Activated naive CD4-positive, alpha-beta T cell (primary cell): Measurements from ENCODE around the gene FUT6.
"Not testable (repeated sequence)": the region's sequence is repeated elsewhere in the genome, so short reads cannot be mapped to it uniquely, and the experiment has no call there.

Experiments used
- DNase-seq, 4 experiments: peaks; one replicate each; lab custom pipeline; 2025; lab: John Stamatoyannopoulos, UW

Gene FUT6, protein sequence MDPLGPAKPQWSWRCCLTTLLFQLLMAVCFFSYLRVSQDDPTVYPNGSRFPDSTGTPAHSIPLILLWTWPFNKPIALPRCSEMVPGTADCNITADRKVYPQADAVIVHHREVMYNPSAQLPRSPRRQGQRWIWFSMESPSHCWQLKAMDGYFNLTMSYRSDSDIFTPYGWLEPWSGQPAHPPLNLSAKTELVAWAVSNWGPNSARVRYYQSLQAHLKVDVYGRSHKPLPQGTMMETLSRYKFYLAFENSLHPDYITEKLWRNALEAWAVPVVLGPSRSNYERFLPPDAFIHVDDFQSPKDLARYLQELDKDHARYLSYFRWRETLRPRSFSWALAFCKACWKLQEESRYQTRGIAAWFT

DNA sequence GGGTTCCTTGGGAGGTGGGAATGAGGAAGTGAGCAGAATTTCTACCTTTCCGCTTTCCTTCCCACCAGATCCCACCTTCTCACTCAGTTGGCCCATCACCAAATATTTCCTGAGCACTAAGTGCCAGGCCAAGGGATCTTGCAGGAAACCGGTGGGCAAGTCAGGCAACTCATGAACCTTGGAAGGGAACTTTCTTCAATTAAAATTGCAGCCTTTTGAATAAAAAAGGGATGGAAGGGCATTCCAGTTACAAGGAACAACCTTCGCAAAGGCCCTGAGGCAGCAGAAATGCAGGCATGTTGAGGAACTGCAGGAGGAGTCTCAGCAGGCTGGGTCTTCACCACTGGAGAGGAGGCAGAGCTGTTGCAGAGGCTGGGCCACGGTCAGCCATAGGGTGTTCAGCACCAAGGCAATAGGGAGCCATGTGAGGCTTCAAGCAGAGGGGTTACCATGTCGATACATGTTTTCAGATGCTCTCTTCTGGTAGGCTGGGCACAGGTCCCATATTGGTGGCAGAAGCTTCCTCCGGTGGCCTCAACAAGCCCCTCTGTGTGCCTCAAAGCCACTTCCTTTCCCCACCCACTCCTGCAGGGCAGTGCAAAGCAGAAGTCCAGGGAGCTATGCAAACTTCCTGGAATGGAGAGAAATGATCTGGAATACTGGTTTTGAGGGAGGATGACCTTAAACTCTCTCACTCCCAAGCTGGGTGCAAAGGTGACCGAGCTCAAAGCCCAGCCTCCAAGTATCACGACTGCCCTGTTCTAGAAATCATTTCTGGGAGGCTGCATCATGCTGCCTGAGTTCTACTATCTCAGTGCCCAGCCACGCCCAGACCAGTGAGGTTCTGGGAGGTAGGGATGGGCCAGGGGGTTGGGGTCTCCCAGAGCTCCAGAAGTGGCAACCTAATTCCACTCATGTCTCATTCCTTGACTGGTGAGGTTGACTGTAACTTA lies at the start of gene FUT6:
Gene FUT6 (minus strand): TSS at position 638 of the 953 bp plus-strand sequence. CDS start 7,135 bp downstream, outside the sequence.
- DNase-seq: no peak

DNA sequence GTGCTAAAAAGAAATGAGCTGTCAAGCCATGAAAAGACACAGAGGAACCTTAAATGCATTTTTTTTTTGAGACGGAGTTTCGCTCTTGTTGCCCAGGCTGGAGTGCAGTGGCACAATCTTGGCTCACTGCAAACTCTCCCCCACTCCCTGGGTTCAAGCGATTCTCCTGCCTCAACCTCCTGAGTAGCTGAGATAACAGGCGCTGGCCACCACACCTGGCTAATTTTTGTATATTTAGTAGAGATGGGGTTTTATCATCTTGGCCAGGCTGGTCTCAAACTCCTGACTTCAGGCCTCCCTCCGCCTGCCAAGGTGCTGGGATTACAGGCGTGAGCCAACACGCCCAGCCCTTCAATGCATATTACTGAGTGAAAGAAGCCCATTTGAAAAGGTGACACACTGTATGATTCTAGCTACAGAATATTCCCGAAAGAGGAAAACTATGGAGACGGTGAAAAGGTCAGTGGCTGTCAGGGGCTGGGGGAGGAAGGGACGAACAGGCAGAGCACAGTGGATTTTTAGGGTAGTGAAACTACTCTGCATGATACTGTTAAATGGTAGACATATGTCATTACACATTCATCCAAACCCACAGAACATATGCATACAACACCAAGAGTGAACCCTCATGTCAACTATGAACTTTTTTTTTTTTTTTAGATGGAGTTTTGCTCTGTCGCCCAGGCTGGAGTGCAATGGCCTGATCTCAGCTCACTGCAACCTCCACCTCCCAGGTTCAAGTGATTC lies 44.7 kb upstream of the FUT6 start:
- DNase-seq: not testable (repeated sequence)

DNA sequence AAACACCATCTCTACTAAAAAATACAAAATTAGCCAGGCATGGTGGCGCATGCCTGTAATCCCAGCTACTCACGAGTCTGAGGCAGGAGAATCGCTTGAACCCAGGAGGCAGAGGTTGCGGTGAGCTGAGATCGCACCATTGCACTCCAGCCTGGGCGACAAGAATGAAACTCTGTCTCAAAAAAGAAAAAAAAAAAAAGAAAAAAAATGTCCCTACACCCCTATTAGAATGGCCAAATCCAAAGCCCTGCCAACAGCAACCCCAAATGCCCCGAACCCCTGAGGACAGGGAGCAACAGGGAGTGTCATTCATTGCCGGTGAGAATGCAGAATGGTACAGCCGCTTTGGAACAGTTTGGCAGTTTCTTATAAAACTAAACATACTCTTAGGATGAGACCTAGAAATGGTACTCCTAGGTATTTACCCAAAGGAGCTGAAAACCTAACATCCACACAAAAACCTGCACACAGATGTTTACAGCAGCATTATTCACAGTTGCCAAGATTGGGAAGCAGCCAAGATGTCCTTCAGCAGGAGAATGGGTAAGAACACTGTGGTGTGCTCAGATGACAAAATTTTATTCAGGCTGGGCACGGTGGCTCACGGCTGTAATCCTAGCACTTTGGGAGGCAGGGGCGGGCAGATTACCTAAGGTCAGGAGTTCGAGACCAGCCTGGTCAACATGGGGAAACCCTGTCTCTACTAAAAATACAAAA lies 43.8 kb upstream of the FUT6 start:
- not testable (repeated sequence) for DNase-seq

DNA sequence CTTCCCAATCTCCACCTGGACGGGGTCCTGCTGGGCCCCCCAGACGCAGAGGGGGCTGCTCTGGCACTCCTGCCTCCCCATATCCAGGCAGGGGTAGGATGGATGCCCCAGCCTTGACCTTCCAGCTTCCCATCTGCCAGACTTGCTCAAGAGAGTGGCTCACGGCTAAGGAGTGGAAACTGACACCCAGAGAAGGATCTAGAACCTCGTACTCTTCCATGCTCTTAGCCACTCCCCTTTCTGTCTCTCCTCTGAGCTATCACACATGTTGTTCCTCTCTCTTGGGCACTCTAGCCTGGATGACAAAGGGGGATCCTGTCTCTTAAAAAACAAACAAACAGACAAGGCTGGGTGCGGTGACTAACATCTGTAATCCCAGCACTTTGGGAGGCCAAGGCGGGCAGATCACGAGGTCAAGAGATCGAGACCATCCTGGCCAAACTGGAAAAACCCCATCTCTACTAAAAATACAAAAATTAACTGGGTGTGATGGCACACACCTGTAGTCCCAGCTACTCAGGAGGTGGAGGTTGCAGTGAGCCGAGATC lies 43.0 kb upstream of the FUT6 start:
- no peak for DNase-seq

DNA sequence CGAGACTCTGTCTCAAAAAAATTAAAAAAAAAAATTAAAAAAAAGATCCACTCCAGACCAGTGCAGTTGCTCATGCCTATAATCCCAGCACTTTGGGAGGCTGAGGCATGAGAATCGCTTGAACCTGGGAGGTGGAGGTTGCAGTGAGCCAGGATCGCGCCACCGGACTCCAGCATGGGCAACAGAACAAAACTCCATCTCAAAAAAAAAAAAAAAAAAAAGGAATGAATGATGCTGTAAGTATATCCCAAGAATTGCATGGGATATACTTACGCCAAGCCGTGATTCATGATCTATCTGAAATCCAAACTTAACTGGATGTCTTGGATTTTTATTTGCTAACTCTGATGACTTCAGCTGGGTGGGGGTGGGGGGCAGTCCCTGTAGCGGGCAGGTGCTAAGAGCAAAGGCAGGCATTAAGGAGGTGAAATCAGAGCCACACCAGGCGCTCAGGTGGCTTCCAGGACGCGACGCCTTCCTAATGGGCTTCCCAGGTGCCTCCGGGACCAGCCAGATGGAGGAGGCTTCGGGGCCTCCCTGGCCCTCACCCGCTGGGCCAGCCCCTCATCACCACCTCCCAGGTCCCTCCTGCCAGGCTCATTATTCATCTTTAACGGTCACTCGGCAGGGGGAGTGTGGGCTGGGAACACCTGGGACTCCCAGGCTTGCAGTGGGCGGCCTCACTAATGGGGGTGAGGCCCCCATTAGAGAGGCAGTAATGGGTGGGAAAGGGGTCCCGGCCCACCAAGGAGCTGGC lies 42.2 kb upstream of the FUT6 start:
- DNase-seq: no peak

DNA sequence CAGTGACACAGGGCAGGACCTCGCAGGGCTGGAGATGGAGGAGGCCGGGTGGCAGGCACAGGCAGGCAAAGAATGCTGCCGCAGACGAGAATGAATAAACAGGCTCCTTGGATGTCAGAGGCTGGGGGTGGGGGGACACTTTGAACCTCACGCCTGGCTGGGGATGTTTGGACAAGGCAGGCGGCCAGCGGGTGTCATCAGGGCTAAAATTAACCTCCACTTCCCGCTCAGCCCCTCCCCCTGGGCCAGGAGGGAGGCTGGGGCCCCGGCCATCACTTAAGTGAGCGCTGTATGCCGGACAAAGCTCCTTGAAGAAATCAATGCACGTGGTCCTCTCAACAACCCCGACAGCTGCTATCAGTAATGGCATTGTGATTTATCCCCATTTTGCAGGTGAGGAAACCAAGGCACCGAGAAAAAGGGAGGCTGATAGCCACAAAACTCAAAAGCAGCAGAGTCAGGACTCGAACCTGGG lies 41.1 kb upstream of the FUT6 start:
- no peak for DNase-seq

DNA sequence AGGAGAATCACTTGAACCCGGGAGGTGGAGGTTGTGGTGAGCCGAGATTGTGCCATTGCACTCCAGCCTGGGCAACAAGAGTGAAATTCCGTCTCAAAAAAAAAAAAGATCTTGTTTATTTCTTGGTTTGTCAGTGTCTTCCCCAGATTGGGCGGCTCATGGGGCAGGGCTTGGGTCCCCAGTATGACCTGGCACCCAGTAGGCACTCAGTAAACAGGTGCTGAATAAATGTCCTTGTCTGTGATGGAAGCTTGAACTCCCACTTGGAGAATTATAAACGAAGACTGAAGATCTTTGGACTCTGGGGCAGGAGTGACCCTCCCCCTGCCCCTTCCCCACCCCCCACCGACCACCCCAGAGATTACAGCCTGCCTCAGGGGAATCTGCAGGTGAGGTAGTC lies 40.7 kb upstream of the FUT6 start:
- DNase-seq: no peak

DNA sequence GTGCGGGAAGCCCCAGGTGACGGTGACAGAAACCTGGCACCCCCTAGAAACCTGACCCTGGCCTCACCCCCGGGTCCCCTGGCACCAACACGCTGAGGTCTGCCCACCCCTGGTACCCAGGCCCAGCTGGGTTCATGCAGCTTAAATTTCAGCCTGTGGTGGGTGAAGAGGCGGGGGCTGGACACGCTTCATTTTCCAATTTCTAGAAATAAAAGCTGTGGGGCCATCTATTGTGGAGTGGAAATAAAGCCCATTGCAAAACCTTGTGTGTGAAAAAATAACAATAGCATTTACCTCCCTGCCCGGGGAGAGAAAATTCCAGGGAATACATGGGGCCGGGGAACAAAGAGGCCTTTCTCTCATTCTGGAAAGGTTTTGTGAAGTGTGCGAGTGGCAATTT lies 38.4 kb upstream of the FUT6 start:
- no peak for DNase-seq

DNA sequence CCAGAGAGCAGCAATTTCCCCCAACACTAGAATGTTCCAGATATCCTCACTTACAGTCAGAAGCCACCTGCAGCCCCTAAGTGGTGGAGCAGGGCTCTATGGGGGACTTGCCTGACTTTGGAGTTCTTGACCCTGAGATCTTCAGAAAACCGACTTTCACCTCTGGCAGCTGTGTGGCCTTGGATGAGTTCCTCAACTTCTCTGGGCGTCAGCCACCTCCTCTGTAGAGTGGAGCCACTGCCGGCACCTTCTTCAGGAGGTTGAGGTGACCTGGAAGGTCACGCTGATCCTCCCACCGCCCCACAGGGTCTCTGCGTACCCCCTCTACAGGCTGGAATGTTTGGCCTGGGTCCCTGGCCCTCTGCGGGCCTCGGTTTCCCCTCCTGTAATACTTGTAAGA lies 37.9 kb upstream of the FUT6 start:
- no peak for DNase-seq

DNA sequence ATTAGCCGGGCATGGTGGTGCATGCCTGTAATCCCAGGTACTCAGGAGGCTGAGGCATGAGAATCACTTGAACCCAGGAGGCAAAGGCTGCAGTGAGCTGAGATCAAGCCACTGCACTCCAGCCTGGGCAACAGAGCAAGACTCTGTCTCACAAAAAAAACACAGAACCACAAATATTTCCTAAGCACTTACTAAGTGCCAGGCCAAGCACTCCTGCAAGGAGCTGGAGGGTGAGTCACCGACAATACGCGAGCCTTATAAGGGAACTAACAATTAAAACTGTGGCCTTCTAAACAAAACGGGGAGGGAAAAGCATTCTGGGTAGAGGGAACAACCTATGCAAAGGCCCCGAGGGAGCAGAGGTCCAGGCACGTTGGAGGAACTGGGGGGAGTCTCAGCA lies 35.0 kb upstream of the FUT6 start:
- DNase-seq: not testable (repeated sequence)

DNA sequence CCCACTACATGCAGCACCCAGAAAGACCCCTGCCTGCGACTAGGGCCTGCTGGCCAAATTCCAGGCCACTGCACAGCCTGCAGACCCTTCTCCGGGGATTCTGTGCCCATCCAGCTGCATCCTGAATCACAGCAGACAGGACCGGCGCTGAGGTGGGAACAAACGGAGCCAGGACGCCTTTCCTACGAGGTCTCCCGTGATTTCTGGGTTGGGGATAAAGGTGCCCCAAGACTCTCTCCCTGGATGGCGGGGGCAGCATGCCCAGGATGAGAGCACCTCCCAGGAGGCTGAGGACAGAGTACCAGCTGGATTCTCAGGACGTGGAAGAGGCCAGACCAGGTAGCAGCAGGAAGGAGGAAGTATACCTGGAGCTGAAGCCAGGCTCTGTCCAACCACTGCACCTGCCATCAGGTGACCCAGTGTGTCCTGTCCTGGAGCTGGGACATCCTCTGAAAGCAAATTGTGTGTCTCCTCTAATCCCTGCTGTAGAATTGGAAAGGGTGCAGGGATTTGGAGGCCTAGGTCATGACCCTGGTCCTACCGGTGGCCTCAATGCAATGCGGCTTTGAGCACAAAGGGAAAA lies 34.2 kb upstream of the FUT6 start:
- no peak for DNase-seq

DNA sequence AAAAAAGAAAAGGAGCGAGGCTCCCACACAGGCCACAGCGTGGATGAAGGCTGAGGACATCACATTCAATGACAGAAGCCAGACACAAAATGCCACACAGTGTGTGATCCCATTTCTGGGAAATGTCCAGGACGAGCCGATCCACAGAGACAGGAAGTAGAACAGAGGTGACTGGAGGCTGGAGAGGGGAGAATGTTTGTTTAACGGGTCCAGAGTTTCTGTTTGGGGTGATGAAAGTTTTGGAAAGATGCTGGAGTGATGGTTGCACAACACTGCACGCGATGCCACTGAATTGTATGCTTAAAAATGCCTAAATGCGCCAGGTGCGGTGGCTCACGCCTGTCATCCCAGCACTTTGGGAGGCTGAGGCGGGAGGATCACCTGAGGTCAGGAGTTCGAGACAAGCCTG lies 31.5 kb upstream of the FUT6 start:
- no peak for DNase-seq

DNA sequence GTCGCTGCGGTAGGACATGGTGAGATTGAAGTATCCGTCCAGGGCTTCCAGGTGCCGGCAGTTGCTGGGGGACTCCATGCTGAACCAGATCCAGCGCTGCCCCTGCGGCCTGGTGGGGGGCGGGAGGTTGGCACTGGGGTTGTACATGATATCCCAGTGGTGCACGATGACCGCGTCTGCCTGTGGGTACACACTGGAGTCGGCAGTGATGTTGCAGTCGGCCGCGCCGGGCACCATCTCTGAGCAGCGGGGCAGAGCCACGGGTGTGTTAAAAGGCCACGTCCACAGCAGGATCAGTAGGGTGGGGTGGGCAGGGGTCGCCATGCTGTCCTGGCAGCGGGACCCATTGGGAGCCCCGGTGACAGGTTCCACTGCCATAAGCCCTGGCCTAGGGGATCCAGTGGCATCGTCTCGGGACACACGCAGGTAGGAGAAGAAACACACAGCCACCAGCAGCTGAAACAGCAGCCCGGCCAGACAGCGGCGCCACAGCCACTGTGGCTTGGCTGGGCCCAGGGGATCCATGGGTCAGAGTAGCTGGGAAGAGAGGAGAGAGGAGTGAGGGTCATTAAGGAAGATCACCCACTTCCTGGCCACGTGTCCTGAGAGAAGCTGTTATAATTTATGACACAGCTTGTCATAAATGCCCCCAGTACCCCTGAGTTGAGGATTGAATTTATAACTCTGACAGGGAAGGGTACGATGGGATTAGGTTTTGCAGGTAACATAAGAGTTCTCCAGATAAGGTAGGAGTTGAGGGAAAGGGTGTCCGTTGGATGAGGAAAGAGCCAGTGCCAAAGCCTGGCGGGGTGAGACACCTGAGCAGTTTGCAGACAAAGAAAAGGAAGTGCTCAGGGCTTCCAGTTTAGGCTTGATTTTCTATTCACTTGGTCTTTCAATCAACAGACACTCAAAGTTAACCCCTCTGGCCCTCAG lies 28.0 kb upstream of the FUT6 start:
- DNase-seq: no peak

DNA sequence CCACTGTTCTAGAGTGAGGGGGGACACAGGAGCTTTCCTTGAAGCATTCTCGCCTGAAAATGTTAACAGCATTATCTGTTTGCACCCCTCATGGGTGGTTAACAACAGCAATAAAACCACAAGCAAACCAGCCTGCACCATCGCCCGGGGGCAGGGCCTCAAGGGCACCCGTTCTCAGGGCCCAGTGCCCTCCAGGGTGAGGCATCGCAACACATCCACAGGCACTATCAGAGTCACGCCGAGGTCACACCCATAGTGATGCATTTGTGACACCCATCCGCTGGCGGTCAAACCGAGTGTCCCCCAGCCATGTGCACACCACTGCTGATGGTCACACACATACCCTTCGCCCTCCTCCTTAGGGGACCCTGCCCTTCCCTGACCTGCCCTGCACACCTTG lies 26.3 kb upstream of the FUT6 start:
- DNase-seq: no peak

DNA sequence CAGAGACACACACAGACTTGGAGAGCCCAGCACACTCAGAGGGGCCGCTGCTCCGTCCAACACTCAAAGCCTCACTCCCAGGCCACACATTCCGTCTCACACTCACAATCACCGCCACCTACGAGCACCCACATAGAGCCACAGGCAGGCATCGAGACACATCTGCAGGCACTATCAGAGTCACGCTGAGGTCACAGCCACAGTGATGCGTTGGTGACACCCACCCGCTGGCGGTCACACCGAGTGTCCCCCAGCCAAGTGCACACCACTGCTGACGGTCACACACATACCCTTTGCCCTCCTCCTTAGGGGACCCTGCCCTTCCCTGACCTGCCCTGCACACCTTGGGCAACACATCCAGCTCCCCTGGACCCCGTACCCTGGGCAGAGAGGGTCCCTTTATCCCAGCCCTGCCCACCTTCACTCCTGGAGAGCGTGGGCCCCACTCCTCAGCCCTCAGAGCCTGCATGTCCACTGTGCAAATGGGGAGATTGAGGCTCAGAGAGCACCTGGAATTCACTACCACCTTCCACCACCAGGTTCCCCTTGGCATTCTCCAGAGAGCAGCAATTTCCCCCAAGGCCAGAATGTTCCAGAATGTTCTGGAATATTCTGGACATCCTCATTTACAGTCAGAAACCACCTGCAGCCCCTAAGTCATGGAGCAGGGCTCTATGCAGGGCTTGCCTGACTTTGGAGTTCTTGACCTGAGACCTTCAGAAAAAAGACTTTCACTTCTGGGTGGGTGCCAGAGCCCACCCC lies 25.4 kb upstream of the FUT6 start:
- no peak for DNase-seq

DNA sequence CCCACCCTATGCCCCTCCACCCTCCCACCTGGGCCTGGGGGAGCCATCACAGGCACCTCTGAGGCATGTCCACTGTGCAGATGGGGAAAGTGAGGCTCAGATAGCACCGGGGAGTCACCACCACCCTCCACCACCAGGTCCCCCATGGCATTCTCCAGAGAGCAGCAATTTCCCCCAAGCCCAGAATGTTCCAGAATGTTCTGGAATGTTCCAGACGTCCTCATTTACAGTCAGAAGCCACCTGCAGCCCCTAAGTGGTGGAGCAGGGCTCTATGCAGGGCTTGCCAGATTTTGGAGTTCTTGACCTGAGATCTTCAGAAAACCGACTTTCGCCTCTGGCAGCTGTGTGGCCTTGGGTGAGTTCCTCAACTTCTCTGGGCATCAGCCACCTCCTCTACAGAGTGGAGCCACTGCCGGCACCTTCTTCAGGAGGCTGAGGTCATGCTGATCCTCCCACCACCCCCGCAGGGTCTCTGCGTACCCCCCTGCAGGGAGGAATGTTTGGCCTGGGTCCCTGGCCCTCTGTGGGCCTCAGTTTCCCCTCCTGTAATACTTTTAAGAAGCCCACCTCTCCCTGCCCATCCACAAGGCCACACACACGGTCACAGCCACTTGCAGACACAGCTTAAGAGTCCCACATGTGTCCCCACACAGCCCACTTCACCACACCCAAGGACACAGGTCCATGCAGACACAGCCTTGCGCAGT lies 24.7 kb upstream of the FUT6 start:
- DNase-seq: no peak

DNA sequence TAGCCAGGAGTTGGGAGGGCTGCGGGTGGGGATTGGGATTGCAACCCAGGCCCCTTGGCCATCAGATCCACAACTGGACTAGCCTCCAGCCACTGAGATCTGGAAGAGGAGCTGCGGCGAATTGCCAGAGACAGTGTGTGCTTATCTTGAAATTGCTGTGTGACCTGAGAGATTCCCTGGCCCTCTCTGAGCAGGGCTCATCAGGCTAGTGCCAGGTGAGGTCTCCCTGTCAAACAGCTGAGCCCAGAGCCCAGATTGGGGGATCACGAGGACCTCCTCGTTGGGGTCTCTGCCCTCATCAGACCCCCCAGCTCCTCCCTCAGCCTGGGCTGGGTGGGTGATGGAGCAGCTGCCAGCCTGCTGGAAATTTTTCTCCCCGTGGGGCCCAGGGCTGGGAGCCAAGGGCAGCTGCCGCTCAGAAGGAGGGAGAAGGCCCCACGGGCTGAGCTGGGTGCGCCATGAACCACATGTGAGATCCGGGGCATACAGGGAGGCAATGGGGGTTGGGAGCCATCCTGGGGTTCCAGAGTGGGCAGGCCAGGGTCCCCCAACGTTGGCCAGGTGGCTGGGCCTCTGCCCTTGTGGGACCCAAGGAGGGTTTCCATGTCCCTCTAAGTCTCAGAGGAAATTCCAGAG lies 23.6 kb upstream of the FUT6 start:
- DNase-seq: no peak
